Measurements from ENCODE around the gene TMEM94.

The TMEM94 gene

GRCh38 chr17:75524269-75524969 is 68.0 kb downstream of the TMEM94 start:
- Histone ChIP-seq H3K9me3 (replicated peaks; ENCODE audit: insufficient read depth, low read length) (no peaks in the 10 kb centered on the region), H3F3A (ENCODE audit: insufficient read depth, low read length) (0 out of 2 replicates have a peak, but pooled peaks cover 3% of the 10 kb centered on the region), H3K4me2 (ENCODE audit: low read depth, low read length) (peak overlapping the region; percentile 82), H2AFZ (ENCODE audit: low read length) (peak overlapping the region; percentile 100; the same call in 1 of the 2 replicates), H3K4me3 (ENCODE audit: low read length) (peak overlapping the region; percentile 96), H3K79me2 (ENCODE audit: low read length) (no peaks in the 10 kb centered on the region), H3K9ac (ENCODE audit: low read length) (peak overlapping the region; percentile 85; the same call in 1 of the 2 replicates), H3K36me3 (replicated peaks; ENCODE audit: insufficient read depth, low read length) (no peaks in the 10 kb centered on the region), H4K20me1 (ENCODE audit: insufficient read depth, low read length) (no peaks in the 10 kb centered on the region), H3K4me1 (ENCODE audit: low read length) (peaks cover 11% of the 10 kb centered on the region), H3K9me2 (replicated peaks; ENCODE audit: insufficient read depth, low read length) (no peaks in the 10 kb centered on the region), H3K27me3 (replicated peaks; ENCODE audit: insufficient read depth, low read length) (no peaks in the 10 kb centered on the region), H3K27ac (ENCODE audit: low read length) (no peak overlapping the region)
- TF ChIP-seq CTCF (IDR thresholded peaks at IDR 0.05; ENCODE audit: low read length) (no peak), EZH2 (optimal IDR thresholded peaks at IDR 0.05; ENCODE audit: low read depth, low read length) (no peak), EZH2phosphoT487 (IDR thresholded peaks at IDR 0.05; ENCODE audit: low read length) (no peak)
- no peak for DNase-seq

GRCh38 chr17:75524970-75525805 is 68.8 kb downstream of the TMEM94 start, which contains the start of gene LLGL2:
Gene LLGL2 (plus strand): TSS chr17:75525697. CDS start chr17:75543427, 17,730 bp downstream.
- Histone ChIP-seq H3K4me3 (ENCODE audit: low read length) (peak within 1 kb of the TSS; percentile 96), H3K36me3 (replicated peaks; ENCODE audit: insufficient read depth, low read length) (no peaks in the 10 kb centered on the region), H3K4me2 (ENCODE audit: low read depth, low read length) (peak within 1 kb of the TSS; percentile 83), H3F3A (ENCODE audit: insufficient read depth, low read length) (0 out of 2 replicates have a peak, but pooled peaks cover 3% of the 10 kb centered on the region), H3K9me3 (replicated peaks; ENCODE audit: insufficient read depth, low read length) (no peaks in the 10 kb centered on the region), H3K27ac (ENCODE audit: low read length) (peak within 1 kb of the TSS; percentile 51), H3K79me2 (ENCODE audit: low read length) (no peaks in the 10 kb centered on the region), H4K20me1 (ENCODE audit: insufficient read depth, low read length) (no peaks in the 10 kb centered on the region), H2AFZ (ENCODE audit: low read length) (peak within 1 kb of the TSS; percentile 100), H3K9me2 (replicated peaks; ENCODE audit: insufficient read depth, low read length) (no peaks in the 10 kb centered on the region), H3K27me3 (replicated peaks; ENCODE audit: insufficient read depth, low read length) (no peaks in the 10 kb centered on the region), H3K9ac (ENCODE audit: low read length) (peak within 1 kb of the TSS; percentile 85), H3K4me1 (ENCODE audit: low read length) (peaks cover 11% of the 10 kb centered on the region)
- TF ChIP-seq CTCF (IDR thresholded peaks at IDR 0.05; ENCODE audit: low read length): peak; percentile 48
- no peak for TF ChIP-seq EZH2 (optimal IDR thresholded peaks at IDR 0.05; ENCODE audit: low read depth, low read length)
- peak; percentile 93 for DNase-seq

GRCh38 chr17:75525806-75526554 is 69.5 kb downstream of the TMEM94 start:
- TF ChIP-seq CTCF (IDR thresholded peaks at IDR 0.05; ENCODE audit: low read length): no peak
- no peak for TF ChIP-seq EZH2 (optimal IDR thresholded peaks at IDR 0.05; ENCODE audit: low read depth, low read length)
- no peak for TF ChIP-seq EZH2phosphoT487 (IDR thresholded peaks at IDR 0.05; ENCODE audit: low read length)
- H3K27me3 ChIP-seq (replicated peaks; ENCODE audit: insufficient read depth, low read length): no peaks in the 10 kb centered on the region
- H3K79me2 ChIP-seq (ENCODE audit: low read length): no peaks in the 10 kb centered on the region
- no peaks in the 10 kb centered on the region for H4K20me1 ChIP-seq (ENCODE audit: insufficient read depth, low read length)
- H3K9ac ChIP-seq (ENCODE audit: low read length): peak overlapping the region; percentile 26; the same call in 1 of the 2 replicates
- H3K9me3 ChIP-seq (replicated peaks; ENCODE audit: insufficient read depth, low read length): no peaks in the 10 kb centered on the region
- H3K9me2 ChIP-seq (replicated peaks; ENCODE audit: insufficient read depth, low read length): no peaks in the 10 kb centered on the region
- H3K4me1 ChIP-seq (ENCODE audit: low read length): peaks cover 11% of the 10 kb centered on the region
- H2AFZ ChIP-seq (ENCODE audit: low read length): peak overlapping the region; percentile 57
- H3K4me2 ChIP-seq (ENCODE audit: low read depth, low read length): peak overlapping the region; percentile 83
- no peak overlapping the region for H3K27ac ChIP-seq (ENCODE audit: low read length)
- DNase-seq: no peak
- H3F3A ChIP-seq (ENCODE audit: insufficient read depth, low read length): 0 out of 2 replicates have a peak, but pooled peaks cover 3% of the 10 kb centered on the region
- H3K36me3 ChIP-seq (replicated peaks; ENCODE audit: insufficient read depth, low read length): no peaks in the 10 kb centered on the region
- peak overlapping the region; percentile 61 for H3K4me3 ChIP-seq (ENCODE audit: low read length)

Measured in MM.1S (cell line).